GM18909 (cell line): Measurements from ENCODE around the gene CELSR3.
A peak's percentile ranks its signal among the peaks of the same experiment; 100 is the strongest.

Experiments
- ATAC-seq: cut with Tn5 transposase; IDR thresholded peaks from one replicate; pipeline ENCODE4 v1.9.1; 2021; ENCODE audit warnings: mild to moderate bottlenecking; ENCODE audit not compliant: unreplicated experiment, poor library complexity

CELSR3 gene

DNA sequence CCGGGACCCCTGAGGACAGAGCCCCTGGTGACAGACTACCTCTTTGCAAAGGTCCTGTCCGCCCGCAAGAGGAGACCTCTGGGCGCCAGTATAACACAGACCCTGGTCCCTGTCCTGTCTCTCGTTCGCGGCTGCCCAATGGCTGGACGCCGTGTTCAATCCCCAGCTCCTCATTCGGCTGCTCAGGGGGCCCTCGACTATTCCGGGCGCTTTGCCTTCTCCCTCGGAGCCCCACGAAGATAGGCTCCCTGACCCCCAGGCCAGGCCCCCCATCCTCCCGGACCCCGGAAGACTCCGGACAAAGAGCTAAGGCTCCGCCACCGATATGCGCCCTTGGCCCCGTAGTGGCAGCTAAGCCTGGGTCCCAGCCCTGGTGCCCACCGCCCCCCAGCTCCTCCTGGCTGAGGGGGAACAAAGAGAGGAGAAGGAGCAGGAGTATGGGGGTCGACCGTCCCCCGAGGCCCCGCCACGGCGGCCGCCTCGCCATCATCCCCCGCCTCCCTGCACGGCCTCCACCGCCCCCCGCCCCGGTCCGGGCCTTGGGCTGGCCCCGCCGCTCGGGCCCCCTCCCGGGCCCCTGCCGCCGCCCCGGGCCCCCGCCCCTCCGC lies 437 bp downstream of the CELSR3 start:
- no peak for ATAC-seq

- peak; percentile 34 for ATAC-seq
Observed at GRCh38 chr3:48661501-48662144, 1.1 kb downstream of the CELSR3 start.

GRCh38 chr3:48660800-48661400 lies 1.8 kb downstream of the CELSR3 start:
- no peak for ATAC-seq

GRCh38 chr3:48656841-48657281 lies 5.8 kb downstream of the CELSR3 start:
- ATAC-seq = no peak

GRCh38 chr3:48656061-48656840 lies 6.4 kb downstream of the CELSR3 start:
- peak; percentile 66 for ATAC-seq

GRCh38 chr3:48655606-48656005 lies 7.1 kb downstream of the CELSR3 start:
- ATAC-seq = no peak

- no peak for ATAC-seq
Observed at GRCh38 chr3:48655063-48655462, 7.6 kb downstream of the CELSR3 start.

DNA sequence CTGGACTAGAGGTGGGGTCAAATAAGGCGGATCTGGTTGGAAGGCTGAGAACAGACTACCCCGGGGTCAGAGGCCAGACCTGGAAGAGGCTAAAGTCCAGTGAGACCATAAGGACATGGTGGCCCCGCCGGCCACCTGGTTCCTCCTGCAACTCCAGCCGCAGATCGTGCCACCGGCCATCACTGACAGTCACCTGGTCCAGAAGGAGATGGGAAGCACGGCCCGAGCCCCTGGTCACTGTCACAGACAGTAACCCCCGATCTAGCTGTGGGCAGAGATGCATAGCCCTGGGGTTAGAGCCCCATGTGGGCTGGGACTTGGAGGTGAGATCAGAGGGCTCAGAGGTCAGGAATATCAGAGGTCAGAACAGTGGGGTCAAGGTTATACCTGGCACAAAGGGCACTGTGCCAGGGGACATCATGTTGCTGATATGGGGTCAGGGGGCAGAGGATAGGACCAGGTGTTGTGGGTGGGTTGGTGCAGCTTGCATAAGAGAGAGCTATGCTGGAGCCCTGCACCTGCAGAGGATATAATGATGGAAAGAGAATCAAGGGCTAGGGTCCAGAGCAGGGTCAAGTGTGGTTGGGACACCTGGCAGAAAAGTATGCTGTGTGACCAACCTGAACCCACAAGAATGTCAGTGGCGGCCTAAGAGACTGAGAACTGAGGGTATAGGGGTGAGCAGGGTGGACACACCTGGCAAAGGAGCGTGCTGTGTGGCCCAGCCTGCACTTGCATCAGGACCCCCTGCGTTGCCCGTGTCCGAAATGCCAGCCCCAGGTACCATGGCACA lies 9.6 kb downstream of the CELSR3 start:
- ATAC-seq = no peak

GRCh38 chr3:48651771-48652170 lies 10.9 kb downstream of the CELSR3 start:
- ATAC-seq = no peak

DNA sequence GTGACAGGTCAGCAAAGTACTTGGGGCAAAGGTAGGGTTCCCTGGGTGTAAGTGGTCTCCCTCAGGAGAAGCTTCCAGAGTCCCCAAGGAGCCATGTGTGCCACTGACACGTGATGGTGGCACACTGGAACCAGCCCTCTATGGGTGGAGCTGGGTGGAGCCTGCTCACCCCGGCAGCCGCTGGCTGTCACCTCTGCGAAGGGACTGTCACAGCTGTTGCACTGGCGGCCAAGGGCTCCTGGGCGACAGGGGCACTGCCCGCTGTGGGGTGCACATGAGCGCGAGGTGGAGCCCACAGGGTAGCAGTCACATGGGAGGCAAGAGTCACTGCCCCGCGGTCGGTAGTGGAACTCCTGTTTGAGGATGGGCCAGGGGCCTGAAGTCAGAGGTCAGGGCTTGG lies 12.0 kb downstream of the CELSR3 start:
- no peak for ATAC-seq

GRCh38 chr3:48648188-48648850 lies 14.4 kb downstream of the CELSR3 start:
- no peak for ATAC-seq

DNA sequence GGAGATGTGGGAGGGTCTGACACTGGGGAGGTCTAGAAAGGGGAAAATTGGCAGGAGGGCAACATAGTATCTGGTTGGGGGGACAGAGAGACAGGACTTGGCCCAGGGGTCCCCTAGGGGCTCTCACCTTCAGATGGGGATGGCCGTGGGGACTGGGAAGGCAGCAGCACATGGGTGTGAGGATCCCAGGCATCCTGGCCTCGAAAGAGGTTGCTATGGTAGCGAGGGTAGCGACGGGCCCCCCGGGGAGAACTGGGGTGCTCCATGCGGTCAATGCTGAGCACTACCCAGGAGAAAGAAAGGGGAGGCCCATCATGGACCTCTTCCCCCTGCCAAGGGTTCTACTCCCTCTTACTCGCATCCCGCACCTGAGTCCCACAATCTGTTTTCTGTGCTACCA lies 15.0 kb downstream of the CELSR3 start:
- no peak for ATAC-seq

- no peak for ATAC-seq
Observed at GRCh38 chr3:48644898-48645760, 17.6 kb downstream of the CELSR3 start.

DNA sequence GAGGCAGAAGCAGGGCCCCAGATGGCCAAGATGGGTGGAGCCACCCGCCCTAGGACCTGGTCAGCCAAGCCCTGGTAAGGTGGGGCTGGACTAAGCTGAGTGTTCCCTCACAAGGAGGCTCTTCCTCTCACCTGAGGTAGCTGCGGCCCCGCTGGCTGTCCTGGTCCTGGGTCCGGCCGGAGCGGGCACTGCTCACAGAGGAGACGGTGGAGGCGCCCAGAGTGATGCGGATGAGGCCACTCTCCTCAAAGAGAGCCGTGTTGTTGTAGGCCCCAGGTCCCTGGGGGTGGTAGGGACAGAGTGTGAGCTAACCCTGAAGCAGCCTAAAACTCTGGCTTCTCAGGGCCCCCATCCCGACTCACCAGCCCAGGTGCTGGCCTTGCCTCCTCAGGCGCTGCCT lies 20.1 kb downstream of the CELSR3 start:
- no peak for ATAC-seq

DNA sequence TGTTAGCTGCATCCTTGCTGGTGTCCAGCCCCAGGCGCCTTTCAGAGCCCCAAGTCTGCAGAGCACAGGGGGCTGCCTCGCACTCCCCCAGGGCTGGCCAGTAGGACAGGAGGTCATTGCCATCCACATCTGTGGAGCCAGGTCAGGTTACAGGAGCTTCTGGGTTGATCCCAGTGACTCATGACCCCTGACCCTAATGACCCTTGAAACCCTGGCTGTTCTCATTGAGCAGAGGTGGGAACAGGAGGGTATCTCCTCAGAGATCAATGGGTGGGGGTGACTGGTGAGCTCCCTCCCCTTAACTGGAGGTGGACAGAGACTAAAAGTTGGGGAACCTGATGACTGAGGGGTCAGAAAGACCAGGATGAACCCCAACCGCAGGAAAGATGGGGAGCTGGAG lies 21.3 kb downstream of the CELSR3 start:
- no peak for ATAC-seq

- ATAC-seq = no peak
Observed at GRCh38 chr3:48639944-48640606, 22.6 kb downstream of the CELSR3 start.

DNA sequence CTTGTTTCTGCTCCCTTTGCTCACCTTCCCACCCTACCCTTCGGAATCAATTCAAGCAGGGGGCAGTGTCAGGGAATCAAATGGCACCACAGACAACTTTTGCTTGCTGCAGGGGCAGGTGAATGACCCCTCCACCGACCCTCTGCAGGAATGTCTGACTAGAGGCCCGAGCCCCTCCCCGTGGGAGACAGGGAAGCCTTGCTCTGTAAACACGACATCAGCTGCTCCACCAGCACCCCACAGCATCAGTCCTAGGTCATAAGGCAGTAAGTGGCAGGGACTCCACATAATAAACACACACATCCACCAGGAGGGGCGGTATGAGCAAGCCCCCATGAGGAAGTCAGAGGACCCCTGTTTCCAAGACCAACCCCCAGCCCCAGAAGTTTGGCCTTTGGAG lies 25.4 kb downstream of the CELSR3 start:
- ATAC-seq = no peak

- no peak for ATAC-seq
Observed at GRCh38 chr3:48636149-48636655, 26.5 kb downstream of the CELSR3 start.
